HCT116 (cell line): ENCODE data around the gene MRPL44.

ENCODE experiments used
- EZH2 ChIP-seq: fragments of 200-600 bp; sonication (generic); IDR thresholded peaks from 2 replicates; pipeline ENCODE4 v1.6.1; 2017; ENCODE audit warnings: antibody characterized with exemption, mixed run types
- POLR2A ChIP-seq: IDR thresholded peaks from 2 replicates; pipeline ENCODE4 v1.7.0; 2011; ENCODE audit warnings: borderline replicate concordance; ENCODE audit not compliant: insufficient read depth, insufficient read length; ENCODE audit errors: extremely low read depth
- POLR2AphosphoS5 ChIP-seq: IDR thresholded peaks from 2 replicates; pipeline ENCODE4 v1.6.1; 2011; ENCODE audit warnings: mild to moderate bottlenecking, low read depth, low read length, moderate library complexity
- SIN3A ChIP-seq: IDR thresholded peaks from 2 replicates; pipeline ENCODE4 v1.6.1; 2012; ENCODE audit warnings: low read depth
- YY1 ChIP-seq: IDR thresholded peaks from 2 replicates; pipeline ENCODE4 v1.6.1; 2011; ENCODE audit warnings: low read length, low read depth, moderate library complexity, mild to moderate bottlenecking; ENCODE audit not compliant: insufficient replicate concordance; ENCODE audit errors: extremely low read depth
- TF ChIP-seq, protein P1 (sequence below), 3 experiments: fragments of 200-600 bp in 1 of 3; sonication (generic) in 1 of 3; IDR thresholded peaks in 2 of 3; conservative IDR thresholded peaks in 1 of 3; 2 replicates each; pipeline ENCODE4 v1.5.1; 2012 to 2017; ENCODE audit warnings: low read depth in 2 of 3, low read length in 2 of 3, antibody characterized with exemption in 1 of 3, borderline replicate concordance in 1 of 3, control low read depth in 1 of 3, mild to moderate bottlenecking in 1 of 3, mixed read lengths in 1 of 3, mixed run types in 1 of 3, moderate library complexity in 1 of 3; ENCODE audit not compliant: insufficient read depth in 1 of 3

DNA sequence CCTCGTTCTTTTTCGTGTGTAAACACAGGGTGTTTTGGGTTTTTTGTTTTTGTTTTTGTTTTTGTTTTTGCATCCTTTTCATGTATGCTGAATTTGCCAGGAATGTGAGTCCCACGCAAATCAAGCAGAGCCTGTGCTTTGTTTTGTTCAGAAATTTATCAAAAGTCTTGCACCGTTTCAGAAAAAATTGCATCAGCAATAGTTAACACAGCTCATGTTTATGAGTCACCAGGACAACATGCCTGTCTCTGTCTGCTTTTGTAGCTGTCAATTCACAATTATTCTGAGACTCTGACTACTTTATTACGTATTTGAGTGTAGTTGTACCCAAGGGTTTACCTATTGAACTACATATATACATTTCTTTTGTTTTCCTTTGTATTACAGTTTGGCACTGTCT, 38.3 kb downstream of the MRPL44 start:
- TF ChIP-seq, protein P1, sequence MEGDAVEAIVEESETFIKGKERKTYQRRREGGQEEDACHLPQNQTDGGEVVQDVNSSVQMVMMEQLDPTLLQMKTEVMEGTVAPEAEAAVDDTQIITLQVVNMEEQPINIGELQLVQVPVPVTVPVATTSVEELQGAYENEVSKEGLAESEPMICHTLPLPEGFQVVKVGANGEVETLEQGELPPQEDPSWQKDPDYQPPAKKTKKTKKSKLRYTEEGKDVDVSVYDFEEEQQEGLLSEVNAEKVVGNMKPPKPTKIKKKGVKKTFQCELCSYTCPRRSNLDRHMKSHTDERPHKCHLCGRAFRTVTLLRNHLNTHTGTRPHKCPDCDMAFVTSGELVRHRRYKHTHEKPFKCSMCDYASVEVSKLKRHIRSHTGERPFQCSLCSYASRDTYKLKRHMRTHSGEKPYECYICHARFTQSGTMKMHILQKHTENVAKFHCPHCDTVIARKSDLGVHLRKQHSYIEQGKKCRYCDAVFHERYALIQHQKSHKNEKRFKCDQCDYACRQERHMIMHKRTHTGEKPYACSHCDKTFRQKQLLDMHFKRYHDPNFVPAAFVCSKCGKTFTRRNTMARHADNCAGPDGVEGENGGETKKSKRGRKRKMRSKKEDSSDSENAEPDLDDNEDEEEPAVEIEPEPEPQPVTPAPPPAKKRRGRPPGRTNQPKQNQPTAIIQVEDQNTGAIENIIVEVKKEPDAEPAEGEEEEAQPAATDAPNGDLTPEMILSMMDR (IDR thresholded peaks at IDR 0.05 in 2 of 3, conservative IDR thresholded peaks at IDR 0.05 in 1 of 3; ENCODE audit: borderline replicate concordance in 1 of 3, insufficient read depth in 1 of 3, low read depth in 2 of 3, low read length in 2 of 3) = no peak
- TF ChIP-seq SIN3A (no peak), POLR2A (no peak), EZH2 (no peak), YY1 (no peak), POLR2AphosphoS5 (peak; percentile 23; the same call in 1 of the 2 replicates)
